ENCODE results near the gene POLR3B. TPM values are rescaled to one million over a fixed set of nuclear protein-coding genes. Genes with fewer than 3 reads are reported as not detected.

POLR3B gene
- total and polyA plus RNA-seq, 2 of the 13 experiments (the other 11 are each of a cell fraction or from before 2014, with no cell fraction given) = 4.8 to 13.1 TPM

DNA sequence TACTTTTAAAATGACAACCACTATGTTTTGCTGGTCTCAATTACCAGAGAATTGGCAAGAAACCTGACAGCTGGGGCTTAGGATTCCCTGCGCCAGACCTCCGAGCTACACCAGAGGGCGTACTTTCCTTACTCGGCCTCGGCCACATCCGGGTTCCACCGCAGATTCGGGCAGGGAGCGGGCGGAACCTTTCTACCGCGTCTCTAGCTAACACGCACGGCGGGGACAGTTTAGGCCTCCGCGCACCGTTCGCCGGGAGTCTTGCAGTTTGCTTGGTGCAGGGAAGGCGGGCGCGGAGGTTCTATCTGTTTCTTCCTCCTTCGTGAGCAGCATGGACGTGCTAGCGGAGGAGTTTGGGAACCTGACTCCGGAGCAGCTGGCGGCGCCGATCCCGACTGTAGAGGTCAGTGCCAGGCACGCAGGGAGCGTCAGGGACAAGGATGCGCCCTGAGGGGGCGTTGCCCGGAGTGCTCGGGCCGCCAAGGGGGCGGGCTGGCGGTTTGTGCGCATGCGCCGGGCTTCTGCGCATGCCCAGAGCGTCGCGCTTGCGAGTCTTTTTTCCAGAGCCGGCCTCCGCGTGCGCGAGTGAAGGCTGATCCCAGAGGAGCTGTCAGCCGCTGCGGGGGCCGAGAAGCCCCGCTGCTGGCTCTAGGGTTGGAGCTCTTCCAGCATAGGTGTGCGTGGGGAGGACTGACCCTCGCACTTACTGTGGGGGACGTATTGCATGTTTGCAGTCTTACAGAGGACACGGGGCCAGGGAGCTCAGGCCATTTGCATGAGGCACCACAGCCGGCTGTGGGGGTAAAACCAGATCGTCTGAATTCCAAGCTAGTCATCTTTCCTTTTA, at the start of gene POLR3B (continued):
- TF ChIP-seq SOX13 (IDR thresholded peaks at IDR 0.05) (no peak), SOX13 (CRISPR knock-in tag; conservative IDR thresholded peaks at IDR 0.05 in 1 of 2, IDR thresholded peaks at IDR 0.05 in 1 of 2) (peak in 1 of 2 experiments; percentile 61; a peak in 2 of 4 replicates), ZNF713 (CRISPR knock-in tag; IDR thresholded peaks at IDR 0.05) (peak; percentile 73; the same call in 1 of the 2 replicates), NR2F1 (CRISPR knock-in tag; IDR thresholded peaks at IDR 0.05) (peak in 1 of 2 experiments; percentile 52; a peak in 2 of 4 replicates), ZNF550 (CRISPR knock-in tag; IDR thresholded peaks at IDR 0.05; ENCODE audit: borderline replicate concordance) (no peak), ZNF33B (CRISPR knock-in tag; IDR thresholded peaks at IDR 0.05) (no peak), CENPT (CRISPR knock-in tag; IDR thresholded peaks at IDR 0.05; ENCODE audit: low read depth) (no peak; the same call in 1 of the 2 replicates), TAF15 (IDR thresholded peaks at IDR 0.05; ENCODE audit: low read depth, low read length, poor library complexity, severe bottlenecking) (no peak), FOSL2 (CRISPR knock-in tag; IDR thresholded peaks at IDR 0.05) (peak; percentile 65), TGIF2 (CRISPR knock-in tag; IDR thresholded peaks at IDR 0.05) (peak; percentile 83), NR2F2 (IDR thresholded peaks at IDR 0.05; ENCODE audit: borderline replicate concordance, low read depth) (peak; percentile 35; the same call in 1 of the 2 replicates)
- TF ChIP-seq, protein P1, sequence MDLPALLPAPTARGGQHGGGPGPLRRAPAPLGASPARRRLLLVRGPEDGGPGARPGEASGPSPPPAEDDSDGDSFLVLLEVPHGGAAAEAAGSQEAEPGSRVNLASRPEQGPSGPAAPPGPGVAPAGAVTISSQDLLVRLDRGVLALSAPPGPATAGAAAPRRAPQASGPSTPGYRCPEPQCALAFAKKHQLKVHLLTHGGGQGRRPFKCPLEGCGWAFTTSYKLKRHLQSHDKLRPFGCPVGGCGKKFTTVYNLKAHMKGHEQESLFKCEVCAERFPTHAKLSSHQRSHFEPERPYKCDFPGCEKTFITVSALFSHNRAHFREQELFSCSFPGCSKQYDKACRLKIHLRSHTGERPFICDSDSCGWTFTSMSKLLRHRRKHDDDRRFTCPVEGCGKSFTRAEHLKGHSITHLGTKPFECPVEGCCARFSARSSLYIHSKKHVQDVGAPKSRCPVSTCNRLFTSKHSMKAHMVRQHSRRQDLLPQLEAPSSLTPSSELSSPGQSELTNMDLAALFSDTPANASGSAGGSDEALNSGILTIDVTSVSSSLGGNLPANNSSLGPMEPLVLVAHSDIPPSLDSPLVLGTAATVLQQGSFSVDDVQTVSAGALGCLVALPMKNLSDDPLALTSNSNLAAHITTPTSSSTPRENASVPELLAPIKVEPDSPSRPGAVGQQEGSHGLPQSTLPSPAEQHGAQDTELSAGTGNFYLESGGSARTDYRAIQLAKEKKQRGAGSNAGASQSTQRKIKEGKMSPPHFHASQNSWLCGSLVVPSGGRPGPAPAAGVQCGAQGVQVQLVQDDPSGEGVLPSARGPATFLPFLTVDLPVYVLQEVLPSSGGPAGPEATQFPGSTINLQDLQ (CRISPR knock-in tag; IDR thresholded peaks at IDR 0.05) = 0 out of 2 replicates have a peak, but pooled peaks have one; percentile 71
- TF ChIP-seq, protein P2, sequence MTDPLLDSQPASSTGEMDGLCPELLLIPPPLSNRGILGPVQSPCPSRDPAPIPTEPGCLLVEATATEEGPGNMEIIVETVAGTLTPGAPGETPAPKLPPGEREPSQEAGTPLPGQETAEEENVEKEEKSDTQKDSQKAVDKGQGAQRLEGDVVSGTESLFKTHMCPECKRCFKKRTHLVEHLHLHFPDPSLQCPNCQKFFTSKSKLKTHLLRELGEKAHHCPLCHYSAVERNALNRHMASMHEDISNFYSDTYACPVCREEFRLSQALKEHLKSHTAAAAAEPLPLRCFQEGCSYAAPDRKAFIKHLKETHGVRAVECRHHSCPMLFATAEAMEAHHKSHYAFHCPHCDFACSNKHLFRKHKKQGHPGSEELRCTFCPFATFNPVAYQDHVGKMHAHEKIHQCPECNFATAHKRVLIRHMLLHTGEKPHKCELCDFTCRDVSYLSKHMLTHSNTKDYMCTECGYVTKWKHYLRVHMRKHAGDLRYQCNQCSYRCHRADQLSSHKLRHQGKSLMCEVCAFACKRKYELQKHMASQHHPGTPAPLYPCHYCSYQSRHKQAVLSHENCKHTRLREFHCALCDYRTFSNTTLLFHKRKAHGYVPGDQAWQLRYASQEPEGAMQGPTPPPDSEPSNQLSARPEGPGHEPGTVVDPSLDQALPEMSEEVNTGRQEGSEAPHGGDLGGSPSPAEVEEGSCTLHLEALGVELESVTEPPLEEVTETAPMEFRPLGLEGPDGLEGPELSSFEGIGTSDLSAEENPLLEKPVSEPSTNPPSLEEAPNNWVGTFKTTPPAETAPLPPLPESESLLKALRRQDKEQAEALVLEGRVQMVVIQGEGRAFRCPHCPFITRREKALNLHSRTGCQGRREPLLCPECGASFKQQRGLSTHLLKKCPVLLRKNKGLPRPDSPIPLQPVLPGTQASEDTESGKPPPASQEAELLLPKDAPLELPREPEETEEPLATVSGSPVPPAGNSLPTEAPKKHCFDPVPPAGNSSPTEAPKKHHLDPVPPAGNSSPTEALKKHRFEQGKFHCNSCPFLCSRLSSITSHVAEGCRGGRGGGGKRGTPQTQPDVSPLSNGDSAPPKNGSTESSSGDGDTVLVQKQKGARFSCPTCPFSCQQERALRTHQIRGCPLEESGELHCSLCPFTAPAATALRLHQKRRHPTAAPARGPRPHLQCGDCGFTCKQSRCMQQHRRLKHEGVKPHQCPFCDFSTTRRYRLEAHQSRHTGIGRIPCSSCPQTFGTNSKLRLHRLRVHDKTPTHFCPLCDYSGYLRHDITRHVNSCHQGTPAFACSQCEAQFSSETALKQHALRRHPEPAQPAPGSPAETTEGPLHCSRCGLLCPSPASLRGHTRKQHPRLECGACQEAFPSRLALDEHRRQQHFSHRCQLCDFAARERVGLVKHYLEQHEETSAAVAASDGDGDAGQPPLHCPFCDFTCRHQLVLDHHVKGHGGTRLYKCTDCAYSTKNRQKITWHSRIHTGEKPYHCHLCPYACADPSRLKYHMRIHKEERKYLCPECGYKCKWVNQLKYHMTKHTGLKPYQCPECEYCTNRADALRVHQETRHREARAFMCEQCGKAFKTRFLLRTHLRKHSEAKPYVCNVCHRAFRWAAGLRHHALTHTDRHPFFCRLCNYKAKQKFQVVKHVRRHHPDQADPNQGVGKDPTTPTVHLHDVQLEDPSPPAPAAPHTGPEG (CRISPR knock-in tag; IDR thresholded peaks at IDR 0.05) = peak; percentile 80; the same call in 1 of the 2 replicates
- TF ChIP-seq, protein P3, sequence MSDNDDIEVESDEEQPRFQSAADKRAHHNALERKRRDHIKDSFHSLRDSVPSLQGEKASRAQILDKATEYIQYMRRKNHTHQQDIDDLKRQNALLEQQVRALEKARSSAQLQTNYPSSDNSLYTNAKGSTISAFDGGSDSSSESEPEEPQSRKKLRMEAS (IDR thresholded peaks at IDR 0.05) = peak; percentile 89
- TF ChIP-seq, protein P4, sequence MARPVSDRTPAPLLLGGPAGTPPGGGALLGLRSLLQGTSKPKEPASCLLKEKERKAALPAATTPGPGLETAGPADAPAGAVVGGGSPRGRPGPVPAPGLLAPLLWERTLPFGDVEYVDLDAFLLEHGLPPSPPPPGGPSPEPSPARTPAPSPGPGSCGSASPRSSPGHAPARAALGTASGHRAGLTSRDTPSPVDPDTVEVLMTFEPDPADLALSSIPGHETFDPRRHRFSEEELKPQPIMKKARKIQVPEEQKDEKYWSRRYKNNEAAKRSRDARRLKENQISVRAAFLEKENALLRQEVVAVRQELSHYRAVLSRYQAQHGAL (CRISPR knock-in tag; IDR thresholded peaks at IDR 0.05; ENCODE audit: not compliant biosample characterization) = peak; percentile 73
- TF ChIP-seq, protein P5, sequence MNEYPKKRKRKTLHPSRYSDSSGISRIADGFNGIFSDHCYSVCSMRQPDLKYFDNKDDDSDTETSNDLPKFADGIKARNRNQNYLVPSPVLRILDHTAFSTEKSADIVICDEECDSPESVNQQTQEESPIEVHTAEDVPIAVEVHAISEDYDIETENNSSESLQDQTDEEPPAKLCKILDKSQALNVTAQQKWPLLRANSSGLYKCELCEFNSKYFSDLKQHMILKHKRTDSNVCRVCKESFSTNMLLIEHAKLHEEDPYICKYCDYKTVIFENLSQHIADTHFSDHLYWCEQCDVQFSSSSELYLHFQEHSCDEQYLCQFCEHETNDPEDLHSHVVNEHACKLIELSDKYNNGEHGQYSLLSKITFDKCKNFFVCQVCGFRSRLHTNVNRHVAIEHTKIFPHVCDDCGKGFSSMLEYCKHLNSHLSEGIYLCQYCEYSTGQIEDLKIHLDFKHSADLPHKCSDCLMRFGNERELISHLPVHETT (CRISPR knock-in tag; conservative IDR thresholded peaks at IDR 0.05) = peak; percentile 77; the same call in 1 of the 2 replicates
